Smooth muscle cell (in vitro differentiated cells): ENCODE data around the gene SLC35F4. TPM values are rescaled to one million over a fixed set of nuclear protein-coding genes. Genes with fewer than 3 reads are reported as not detected.

Experiments
- DNase-seq: peaks from one replicate; lab custom pipeline; 2025; ENCODE audit not compliant: unreplicated experiment; lab: John Stamatoyannopoulos, UW
- H2AFZ ChIP-seq: fragments of 200-600 bp; sonication (generic); 2 replicates; pipeline ENCODE4 v1.6.0; 2016; ENCODE audit warnings: antibody characterized with exemption, low read depth, mild to moderate bottlenecking
- H3F3A ChIP-seq: fragments of 200-600 bp; sonication (generic); 2 replicates; pipeline ENCODE4 v1.6.0; 2017; ENCODE audit warnings: antibody characterized with exemption, low read depth
- H3K27ac ChIP-seq: fragments of 200-600 bp; sonication (generic); 2 replicates; pipeline ENCODE4 v1.5.1; 2016; ENCODE audit warnings: low read depth, mild to moderate bottlenecking
- H3K27me3 ChIP-seq: fragments of 200-600 bp; sonication (generic); 2 replicates; pipeline ENCODE4 v1.6.1; 2016; ENCODE audit warnings: low read depth, mild to moderate bottlenecking
- H3K36me3 ChIP-seq: fragments of 200-600 bp; sonication (generic); 2 replicates; pipeline ENCODE4 v1.5.1; 2016; ENCODE audit warnings: low read depth
- H3K4me1 ChIP-seq: fragments of 200-600 bp; sonication (generic); 2 replicates; pipeline ENCODE4 v1.5.1; 2016; ENCODE audit warnings: low read depth
- H3K4me2 ChIP-seq: fragments of 200-600 bp; sonication (generic); 2 replicates; pipeline ENCODE4 v1.6.0; 2016; ENCODE audit warnings: mild to moderate bottlenecking
- H3K4me3 ChIP-seq: fragments of 200-600 bp; sonication (generic); 2 replicates; pipeline ENCODE4 v1.5.1; 2016; ENCODE audit warnings: mild to moderate bottlenecking
- H3K79me2 ChIP-seq: fragments of 200-600 bp; sonication (generic); 2 replicates; pipeline ENCODE4 v1.6.0; 2016; ENCODE audit warnings: low read depth, mild to moderate bottlenecking
- H3K9ac ChIP-seq: fragments of 200-600 bp; sonication (generic); 2 replicates; pipeline ENCODE4 v1.6.0; 2016; ENCODE audit warnings: low read depth
- H3K9me3 ChIP-seq: fragments of 200-600 bp; sonication (generic); replicated peaks from 2 replicates; pipeline ENCODE4 v1.5.1; 2016; ENCODE audit warnings: low read depth
- H4K20me1 ChIP-seq: fragments of 200-600 bp; sonication (generic); 2 replicates; pipeline ENCODE4 v1.6.0; 2016; ENCODE audit warnings: low read depth
- WGBS: methylation state at CpG from one replicate; pipeline ENCODE4 v1.1.7; 2016; ENCODE audit warnings: low lambda C conversion rate; 5-methylcytosine and 5-hydroxymethylcytosine counted together
- polyA plus RNA-seq: library from polyadenylated mRNA; unstranded; fragments of >200 nt; fragmentation: Nextera tagmentation; extraction: Ambion mirVana; gene quantifications from 2 replicates; pipeline ENCODE4 v1.2.1, GENCODE V29; 2016
- total RNA-seq: library from RNA; depleted of rRNA; stranded (reverse); fragments of >200 nt; gene quantifications from 2 replicates; pipeline ENCODE4 v1.2.3, GENCODE V29; 2014
- TF ChIP-seq, protein P1 (sequence below): fragments of 200-600 bp; sonication (generic); IDR thresholded peaks from 2 replicates; pipeline ENCODE4 v1.5.1; 2017; ENCODE audit warnings: borderline replicate concordance, mild to moderate bottlenecking, antibody characterized with exemption; ENCODE audit not compliant: insufficient read depth, poor library complexity, severe bottlenecking

Gene SLC35F4
- total and polyA plus RNA-seq, 2 experiments from 2014 or later, result not detected

DNA sequence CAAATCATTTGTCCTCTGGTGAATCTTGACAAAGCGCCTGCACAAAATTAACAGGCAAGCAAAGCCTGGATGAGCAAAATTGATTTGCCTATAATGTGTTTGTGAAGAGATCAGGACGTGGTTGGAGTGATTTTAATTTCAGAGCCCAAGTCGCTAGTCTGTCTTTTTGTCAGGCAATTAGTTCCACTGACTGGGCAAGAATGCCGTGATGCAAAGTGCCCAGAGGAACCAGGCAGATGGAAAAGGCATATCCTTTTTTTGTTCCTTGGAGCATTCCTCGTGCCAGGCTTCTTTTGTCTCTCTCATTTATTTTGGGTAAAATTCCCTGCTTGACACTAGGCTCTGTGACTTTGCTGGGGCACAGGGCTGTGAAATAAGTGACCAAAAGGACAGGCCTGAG lies 306.3 kb downstream of the SLC35F4 start:
- no peaks in the 10 kb centered on the region for H3K9me3 ChIP-seq
- H3K4me1 ChIP-seq, result no peaks in the 10 kb centered on the region
- TF ChIP-seq, protein P1, sequence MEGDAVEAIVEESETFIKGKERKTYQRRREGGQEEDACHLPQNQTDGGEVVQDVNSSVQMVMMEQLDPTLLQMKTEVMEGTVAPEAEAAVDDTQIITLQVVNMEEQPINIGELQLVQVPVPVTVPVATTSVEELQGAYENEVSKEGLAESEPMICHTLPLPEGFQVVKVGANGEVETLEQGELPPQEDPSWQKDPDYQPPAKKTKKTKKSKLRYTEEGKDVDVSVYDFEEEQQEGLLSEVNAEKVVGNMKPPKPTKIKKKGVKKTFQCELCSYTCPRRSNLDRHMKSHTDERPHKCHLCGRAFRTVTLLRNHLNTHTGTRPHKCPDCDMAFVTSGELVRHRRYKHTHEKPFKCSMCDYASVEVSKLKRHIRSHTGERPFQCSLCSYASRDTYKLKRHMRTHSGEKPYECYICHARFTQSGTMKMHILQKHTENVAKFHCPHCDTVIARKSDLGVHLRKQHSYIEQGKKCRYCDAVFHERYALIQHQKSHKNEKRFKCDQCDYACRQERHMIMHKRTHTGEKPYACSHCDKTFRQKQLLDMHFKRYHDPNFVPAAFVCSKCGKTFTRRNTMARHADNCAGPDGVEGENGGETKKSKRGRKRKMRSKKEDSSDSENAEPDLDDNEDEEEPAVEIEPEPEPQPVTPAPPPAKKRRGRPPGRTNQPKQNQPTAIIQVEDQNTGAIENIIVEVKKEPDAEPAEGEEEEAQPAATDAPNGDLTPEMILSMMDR, result no peak
- 78% methylated on average over 5 of the region's 5 CpGs for WGBS
- H3K4me3 ChIP-seq, result no peak overlapping the region
- no peak for DNase-seq
- no peaks in the 10 kb centered on the region for H4K20me1 ChIP-seq
- H2AFZ ChIP-seq, result no peak overlapping the region
- H3K36me3 ChIP-seq, result no peaks in the 10 kb centered on the region
- no peaks in the 10 kb centered on the region for H3F3A ChIP-seq
- H3K27me3 ChIP-seq, result no peaks in the 10 kb centered on the region
- H3K27ac ChIP-seq, result no peak overlapping the region
- no peaks in the 10 kb centered on the region for H3K79me2 ChIP-seq
- H3K4me2 ChIP-seq, result no peak overlapping the region
- H3K9ac ChIP-seq, result no peak overlapping the region

DNA sequence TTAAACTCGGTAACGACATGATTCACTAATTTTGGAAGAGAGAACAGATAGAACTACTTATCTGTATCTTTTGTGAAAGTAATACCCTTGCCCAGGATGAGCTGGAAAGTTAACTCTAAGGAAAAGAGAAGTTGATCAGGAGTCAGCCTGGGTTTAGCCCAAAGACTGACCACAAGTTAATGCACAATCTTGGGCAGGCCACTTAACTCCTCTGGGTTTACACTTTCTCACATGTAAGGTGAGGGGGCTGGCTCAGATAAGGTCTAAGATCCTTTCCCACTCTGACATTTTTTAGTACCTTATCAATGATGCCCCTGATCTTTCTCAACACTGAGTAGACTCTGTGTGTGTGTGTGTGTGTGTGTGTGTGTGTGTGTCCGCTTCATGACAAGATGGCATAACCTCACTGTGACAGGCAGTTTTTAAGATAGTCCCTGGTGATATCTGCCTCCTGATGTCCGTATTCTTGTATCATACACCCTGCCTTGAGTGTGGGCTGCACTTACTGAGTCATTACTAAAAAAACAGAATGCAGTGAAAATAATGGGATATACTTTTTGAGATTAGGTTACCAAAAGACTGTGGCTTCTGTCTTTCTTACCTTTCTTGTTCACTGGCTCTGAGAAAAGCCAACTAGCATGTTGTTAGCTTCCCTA lies 316.0 kb downstream of the SLC35F4 start:
- no peak overlapping the region for H3K27ac ChIP-seq
- no peaks in the 10 kb centered on the region for H3K36me3 ChIP-seq
- no peaks in the 10 kb centered on the region for H3F3A ChIP-seq
- no peak overlapping the region for H3K9ac ChIP-seq
- no peak overlapping the region for H3K4me3 ChIP-seq
- DNase-seq, result no peak
- WGBS, result 90% methylated on average over 4 of the region's 4 CpGs
- H4K20me1 ChIP-seq, result no peaks in the 10 kb centered on the region
- TF ChIP-seq, protein P1, result no peak
- H3K79me2 ChIP-seq, result no peaks in the 10 kb centered on the region
- peaks cover 4% of the 10 kb centered on the region for H3K9me3 ChIP-seq
- no peaks in the 10 kb centered on the region for H3K27me3 ChIP-seq
- no peak overlapping the region for H2AFZ ChIP-seq
- no peaks in the 10 kb centered on the region for H3K4me1 ChIP-seq
- no peak overlapping the region for H3K4me2 ChIP-seq

DNA sequence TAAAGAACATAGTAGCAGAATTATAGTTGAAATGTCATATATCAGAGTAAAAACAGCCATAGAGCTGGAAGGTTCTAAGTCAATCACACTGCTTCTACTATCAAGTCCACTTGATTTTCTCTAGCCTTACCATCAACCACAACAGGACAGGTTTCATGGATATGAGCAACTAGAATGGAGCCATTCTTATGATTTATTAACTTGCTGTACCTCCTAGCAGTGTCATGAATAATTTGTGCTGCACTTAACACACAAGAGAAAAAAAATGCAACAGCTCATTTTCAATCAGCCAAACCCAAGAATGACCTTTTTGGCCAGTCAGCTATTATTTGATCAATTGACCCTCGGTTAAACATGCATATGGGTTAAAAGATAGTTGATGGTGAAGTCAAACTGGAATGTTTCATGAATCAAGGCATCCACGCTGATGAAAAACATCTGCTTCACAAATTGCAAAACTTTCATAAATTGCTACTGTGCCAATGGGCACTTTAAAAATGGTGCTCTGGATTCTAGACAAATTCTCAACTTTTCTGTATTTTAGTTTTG lies 316.8 kb downstream of the SLC35F4 start:
- 83% methylated on average over 2 of the region's 2 CpGs for WGBS
- TF ChIP-seq, protein P1, result no peak

DNA sequence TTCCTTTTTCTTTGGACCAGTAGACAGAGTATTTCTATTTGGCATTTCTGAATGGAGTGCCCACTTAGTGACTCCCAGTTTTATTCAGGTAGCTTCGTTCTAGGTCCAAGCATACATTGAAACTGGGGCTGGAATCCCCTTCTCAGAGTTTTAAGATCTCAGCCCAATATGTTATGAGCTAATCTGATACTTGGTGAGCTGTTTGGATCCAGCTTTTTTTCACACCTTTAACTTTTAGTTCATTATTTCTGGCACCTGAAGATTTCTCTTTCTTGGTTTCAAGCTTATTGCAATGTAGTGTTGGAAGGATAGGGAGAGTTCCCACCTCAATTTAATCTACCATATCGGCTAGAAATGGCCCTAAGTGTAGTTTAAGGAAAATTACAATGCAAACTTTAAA lies 318.8 kb downstream of the SLC35F4 start:
- no peak overlapping the region for H3K4me2 ChIP-seq
- H3K9me3 ChIP-seq, result no peaks in the 10 kb centered on the region
- H4K20me1 ChIP-seq, result no peaks in the 10 kb centered on the region
- WGBS, result 95% methylated on average over 2 of the region's 2 CpGs
- H3K36me3 ChIP-seq, result no peaks in the 10 kb centered on the region
- H3K27ac ChIP-seq, result no peak overlapping the region
- no peaks in the 10 kb centered on the region for H3F3A ChIP-seq
- no peaks in the 10 kb centered on the region for H3K79me2 ChIP-seq
- no peaks in the 10 kb centered on the region for H3K27me3 ChIP-seq
- no peak for DNase-seq
- no peak overlapping the region for H2AFZ ChIP-seq
- TF ChIP-seq, protein P1, result no peak
- H3K9ac ChIP-seq, result no peak overlapping the region
- H3K4me3 ChIP-seq, result no peak overlapping the region
- no peaks in the 10 kb centered on the region for H3K4me1 ChIP-seq

More for the DNA sequence above, 316.8 kb downstream of the SLC35F4 start:
- Histone ChIP-seq H2AFZ (no peak overlapping the region), H3K4me3 (no peak overlapping the region), H3F3A (no peaks in the 10 kb centered on the region), H3K9me3 (peaks cover 4% of the 10 kb centered on the region), H4K20me1 (no peaks in the 10 kb centered on the region), H3K79me2 (no peaks in the 10 kb centered on the region), H3K27ac (no peak overlapping the region), H3K9ac (no peak overlapping the region), H3K36me3 (no peaks in the 10 kb centered on the region), H3K4me2 (no peak overlapping the region), H3K4me1 (no peaks in the 10 kb centered on the region), H3K27me3 (no peaks in the 10 kb centered on the region)
- DNase-seq, result no peak
